NCI-H82 treated with DMSO at 0.1 percent for 48 hours (cell line): ENCODE measurements around the gene PRC1.

Experiments
- DNase-seq: peaks from one replicate; lab custom pipeline; 2025; ENCODE audit not compliant: unreplicated experiment; lab: John Stamatoyannopoulos, UW

The PRC1 gene

GRCh38 chr15:90990446-90990845, 3.9 kb downstream of the PRC1 start:
- no peak for DNase-seq

DNA sequence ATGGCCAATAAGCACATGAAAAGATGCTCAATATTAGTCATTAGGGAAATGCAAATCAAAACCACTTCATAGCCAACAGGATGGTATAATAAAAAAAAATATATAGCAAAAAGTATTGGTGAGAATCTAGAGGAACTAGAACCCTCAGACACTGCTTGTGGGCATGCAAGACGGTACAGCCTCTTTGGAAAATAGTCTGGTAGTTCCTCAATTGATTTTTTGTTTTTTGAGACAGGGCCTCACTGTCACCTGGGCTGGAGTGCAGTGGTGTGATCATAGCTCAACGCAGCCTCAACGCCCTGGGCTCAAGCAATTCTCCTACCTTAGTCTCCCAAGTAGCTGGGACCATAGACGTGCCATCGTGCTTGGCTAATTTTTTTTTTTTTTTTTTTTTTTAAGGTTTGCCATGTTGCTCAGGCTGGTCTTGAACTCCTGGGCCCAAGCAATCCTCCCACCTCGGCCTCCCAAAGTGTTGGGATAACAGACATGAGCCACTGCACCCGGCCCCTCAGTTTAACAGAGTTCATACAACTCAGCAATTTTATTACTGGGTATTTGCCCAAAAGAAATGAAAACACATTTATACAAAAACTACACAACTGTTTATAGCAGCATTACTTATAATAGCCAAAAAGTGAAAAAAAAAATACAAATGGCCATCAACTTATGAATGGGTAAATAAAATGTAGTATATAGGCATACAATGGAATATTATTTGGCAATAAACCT, 5.1 kb downstream of the PRC1 start:
- DNase-seq = no peak

DNA sequence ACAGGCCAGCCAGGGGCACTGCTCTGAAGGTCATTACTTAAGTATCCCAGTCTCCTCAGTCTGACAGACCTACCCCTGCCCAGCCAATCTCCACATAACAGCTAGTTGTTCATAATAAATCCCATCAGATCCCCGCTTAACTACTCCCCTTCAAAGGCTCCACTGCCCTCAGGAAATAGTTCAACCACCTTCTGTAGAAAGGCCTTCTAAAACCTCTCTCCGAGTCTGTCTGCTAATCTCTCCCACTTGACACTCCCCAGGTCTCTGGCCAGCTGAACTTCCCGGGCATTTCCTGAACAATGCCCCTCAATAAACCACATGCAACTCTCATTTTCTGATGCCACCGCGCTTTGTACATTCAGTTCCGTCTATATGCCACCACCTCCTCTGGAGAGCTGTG, 6.0 kb downstream of the PRC1 start:
- peak; percentile 25 for DNase-seq

DNA sequence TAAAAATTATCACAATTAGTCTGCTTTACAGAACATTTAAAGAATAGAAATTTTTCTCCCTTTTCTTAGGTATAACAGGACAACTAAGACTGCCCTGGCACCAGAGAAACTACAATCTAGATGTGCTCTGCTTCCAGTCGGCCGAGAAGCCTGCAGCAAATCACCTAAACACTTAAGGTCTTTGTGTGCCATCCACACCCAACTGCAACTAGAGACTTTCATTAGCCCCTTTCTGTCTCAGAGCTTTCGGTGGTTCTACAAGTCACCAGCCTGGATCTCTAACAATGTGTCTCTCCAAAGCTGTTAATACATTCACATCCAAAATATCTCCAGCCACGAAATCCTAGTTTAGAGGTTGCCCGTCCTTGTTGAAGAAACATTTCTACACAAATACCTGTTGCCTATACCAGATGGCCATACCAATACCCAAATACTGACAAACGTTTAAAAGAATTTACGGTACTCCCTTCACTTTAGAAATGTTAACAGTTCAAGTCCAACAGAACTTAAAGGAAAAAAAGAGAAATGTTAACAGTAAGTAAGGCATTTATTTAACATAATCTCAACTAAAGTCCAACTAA, 6.7 kb downstream of the PRC1 start:
- DNase-seq = no peak

DNA sequence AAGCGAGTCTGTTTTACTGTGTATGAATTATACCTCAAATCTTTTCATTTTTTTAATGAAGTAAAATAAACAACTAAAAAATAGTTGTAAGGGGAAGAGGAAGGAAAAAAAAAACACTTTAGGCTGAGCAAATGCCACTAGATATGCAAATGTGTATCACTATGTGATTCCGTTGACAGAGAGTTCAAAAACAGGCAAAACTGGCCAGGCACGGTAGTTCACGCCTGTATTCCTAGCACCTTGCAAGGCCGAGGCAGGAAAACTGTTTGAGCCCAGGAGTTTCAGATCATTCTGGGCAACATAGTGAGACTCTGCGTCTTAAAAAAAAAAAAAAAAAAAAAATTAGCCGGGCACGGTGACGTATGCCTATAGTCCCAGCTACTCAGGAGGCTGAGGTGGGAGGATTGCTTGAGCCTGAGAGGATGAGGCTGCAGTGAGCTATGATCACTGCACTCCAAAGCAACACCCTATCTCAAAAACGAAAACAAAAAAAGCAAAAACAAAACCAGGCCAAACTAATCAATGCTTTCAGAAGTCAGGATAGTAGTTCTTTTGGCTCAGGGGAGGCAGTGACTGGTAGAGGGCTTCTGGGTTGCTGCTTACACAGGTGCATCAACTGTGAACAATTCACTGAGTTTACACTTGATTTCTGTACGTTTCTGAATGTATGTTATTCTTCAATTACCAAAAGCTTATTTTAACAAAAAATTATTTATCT, 7.4 kb downstream of the PRC1 start:
- DNase-seq = no peak

GRCh38 chr15:90982135-90982534, 12.2 kb downstream of the PRC1 start:
- DNase-seq = no peak

GRCh38 chr15:90981681-90982080, 12.7 kb downstream of the PRC1 start:
- DNase-seq = no peak

DNA sequence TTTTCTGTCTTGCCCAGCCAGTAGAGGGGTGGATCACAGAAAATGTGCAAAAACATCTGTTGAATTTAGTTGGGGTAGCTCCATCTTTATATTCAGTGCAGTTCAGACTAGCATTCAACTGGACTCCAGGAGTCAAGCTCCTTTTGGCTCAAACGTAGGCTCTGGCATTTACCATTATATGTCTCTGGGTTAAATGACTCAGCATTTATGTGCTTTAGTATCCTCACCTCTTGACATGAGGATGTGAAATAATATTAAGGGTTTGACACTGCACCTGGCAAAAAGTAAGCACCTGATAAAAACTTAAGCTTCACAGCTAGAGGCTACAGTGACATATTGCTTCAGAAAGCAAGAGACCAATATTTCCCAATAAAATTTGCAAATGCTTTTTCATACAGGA, 14.8 kb downstream of the PRC1 start:
- no peak for DNase-seq

DNA sequence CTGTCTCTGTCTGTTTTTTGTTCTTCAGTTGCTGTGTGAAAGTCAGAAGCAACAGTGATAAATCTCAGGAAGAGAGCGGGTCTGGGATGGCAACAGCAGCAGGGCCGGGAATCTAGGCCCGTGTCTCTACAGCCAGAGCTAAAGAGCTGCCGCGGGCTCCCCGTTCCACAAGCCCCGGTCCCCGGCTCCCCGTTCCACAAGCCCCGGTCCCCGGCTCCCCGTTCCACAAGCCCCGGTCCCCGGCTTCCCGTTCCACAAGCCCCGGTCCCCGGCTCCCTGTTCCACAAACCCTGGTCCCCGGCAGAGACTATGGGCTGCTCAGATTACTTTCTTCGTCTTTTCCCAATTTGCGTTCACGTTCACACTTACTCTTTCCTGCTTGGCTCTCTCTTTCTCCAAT, 20.1 kb downstream of the PRC1 start:
- DNase-seq = no peak

- DNase-seq = no peak
Observed at GRCh38 chr15:90972133-90972532, 22.2 kb downstream of the PRC1 start.

DNA sequence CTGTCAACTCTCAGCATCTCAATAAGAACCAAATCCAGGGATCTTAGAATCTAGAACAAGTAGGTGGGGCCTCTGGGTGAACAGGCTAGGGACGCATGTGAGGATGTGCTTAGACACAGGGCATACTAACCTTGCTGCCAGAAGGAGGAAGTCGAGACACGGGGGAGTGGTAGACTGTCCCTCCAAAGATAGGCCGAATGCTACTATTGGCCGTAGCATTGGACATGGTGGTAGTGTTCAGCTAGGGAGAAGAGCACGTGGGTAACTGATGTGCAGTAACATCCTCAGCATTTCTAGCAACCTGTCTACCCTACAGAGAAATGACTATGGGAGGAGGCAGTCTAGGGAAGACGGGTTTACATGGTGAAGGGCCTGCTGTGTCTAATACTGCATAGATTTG, 24.1 kb downstream of the PRC1 start:
- no peak for DNase-seq

GRCh38 chr15:90968434-90968833, 25.9 kb downstream of the PRC1 start:
- no peak for DNase-seq

- no peak for DNase-seq
Observed at GRCh38 chr15:90967206-90967605, 27.1 kb downstream of the PRC1 start.

- no peak for DNase-seq
Observed at GRCh38 chr15:90966262-90966661, 28.1 kb downstream of the PRC1 start.

GRCh38 chr15:90962021-90962420, 32.3 kb downstream of the PRC1 start:
- DNase-seq = no peak

GRCh38 chr15:90960298-90961091, 33.8 kb downstream of the PRC1 start:
- DNase-seq = no peak

GRCh38 chr15:90959894-90960293, 34.4 kb downstream of the PRC1 start:
- no peak for DNase-seq

DNA sequence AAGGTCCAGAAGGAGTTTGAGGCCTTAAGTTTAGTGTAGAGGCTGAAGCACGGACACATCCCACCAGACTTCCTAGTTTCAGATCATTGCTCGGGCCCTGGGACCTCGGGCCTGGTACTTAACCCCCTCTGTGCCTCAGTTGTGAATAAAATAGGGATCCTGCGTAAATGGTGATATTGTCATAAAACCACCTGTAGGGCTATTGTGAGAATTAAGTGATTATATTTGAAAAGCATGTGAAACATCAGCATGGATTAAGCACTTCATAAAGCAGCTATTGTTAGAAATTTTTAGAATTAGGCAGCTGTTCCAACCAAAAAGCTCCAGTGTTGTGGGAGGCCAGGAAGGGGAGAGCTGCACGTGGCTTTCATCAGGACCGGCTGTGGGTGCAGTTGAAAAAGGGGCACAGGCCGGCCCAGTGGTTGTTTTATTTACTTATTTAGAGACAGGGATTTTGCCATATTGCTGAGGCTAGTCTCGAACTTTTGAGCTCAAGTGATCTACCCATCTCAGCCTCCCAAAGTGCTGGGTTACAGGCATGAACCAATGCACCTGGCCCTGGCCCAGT, 35.2 kb downstream of the PRC1 start:
- DNase-seq = no peak

DNA sequence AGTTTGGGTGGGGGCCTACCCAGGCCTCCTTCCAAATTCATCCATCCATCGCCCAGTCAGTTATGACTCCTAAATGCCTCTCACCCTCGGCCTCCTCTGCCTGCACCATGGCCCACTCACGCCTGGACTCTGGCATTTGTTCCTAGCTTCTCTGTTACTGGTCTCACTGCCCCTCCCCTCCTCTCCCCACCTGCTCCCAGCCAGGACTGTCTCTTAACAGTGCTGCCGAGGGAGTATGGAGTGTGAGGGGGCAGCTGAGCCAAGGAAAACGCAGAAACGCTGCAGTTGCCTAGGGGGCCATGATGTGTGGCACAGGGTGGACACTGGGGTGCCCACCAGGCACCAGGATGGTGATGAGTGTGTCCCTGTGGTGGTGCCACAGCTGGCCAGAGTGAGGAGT, 36.5 kb downstream of the PRC1 start:
- no peak for DNase-seq

GRCh38 chr15:90957031-90957790, 37.1 kb downstream of the PRC1 start:
- DNase-seq = no peak
